HG03025 (cell line): ENCODE data around the gene KCNK17.
"Not testable (repeated sequence)": the region's sequence is repeated elsewhere in the genome, so short reads cannot be mapped to it uniquely, and the experiment has no call there.

Source experiments
- ATAC-seq: cut with Tn5 transposase; IDR thresholded peaks from one replicate; pipeline ENCODE4 v1.9.1; 2021; ENCODE audit warnings: mild to moderate bottlenecking, moderate library complexity; ENCODE audit not compliant: unreplicated experiment, low FRiP score

The KCNK17 gene

DNA sequence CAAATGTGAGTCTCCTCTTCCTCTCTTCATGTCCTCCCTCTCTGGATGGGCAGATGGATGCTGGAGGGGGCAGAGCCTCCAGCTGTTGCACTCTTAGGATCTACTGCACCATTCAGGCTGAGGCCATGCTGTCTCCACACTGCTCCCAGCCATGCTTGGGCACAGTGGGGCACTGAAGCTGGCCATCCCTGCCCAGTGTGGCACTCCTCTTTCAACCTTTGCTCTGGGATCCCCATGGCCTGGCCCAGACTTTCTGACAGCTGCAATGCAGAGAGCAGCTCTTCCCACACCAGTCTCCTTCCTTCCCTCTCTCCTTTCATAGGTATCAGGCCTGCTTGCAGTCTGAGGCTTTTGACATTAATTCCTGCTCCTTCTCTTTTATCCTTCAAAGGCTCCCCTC lies 9.3 kb downstream of the KCNK17 start:
- no peak for ATAC-seq

DNA sequence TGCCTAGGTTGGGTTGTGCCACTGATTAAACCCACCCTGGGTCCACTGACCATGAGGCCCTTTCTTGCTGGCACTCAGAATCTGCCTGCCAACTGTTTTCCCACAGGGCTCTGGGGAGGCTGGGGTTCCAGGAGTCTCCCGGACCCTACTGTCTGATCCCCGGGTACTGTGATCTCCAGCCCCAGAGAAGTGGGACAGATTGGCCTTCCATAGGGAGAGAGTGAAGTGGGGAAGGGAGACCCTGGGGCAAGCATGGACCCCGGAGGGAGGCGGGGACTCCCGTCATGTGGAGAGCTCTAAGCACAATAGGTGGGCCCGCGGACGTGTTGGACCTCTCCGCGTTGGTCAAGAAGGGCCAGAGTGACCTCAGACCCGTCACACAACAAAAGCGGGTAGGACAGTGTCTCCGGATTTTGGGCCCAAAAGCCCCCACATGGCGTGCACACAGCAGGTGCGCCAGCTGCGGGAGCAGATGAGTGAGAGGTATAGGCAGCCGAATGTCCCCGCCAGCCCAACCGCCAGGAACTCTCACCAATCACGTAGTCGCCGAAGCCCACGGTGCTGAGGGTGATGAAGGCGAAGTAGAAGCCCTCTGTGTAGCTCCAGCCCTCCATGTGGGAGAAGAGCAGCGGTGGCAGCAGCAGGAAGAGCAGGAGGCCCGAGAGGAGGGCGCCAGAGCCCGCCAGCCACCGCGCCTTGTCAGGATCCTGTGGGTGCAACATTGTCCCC lies 10.6 kb downstream of the KCNK17 start:
- ATAC-seq, result peak; percentile 10

DNA sequence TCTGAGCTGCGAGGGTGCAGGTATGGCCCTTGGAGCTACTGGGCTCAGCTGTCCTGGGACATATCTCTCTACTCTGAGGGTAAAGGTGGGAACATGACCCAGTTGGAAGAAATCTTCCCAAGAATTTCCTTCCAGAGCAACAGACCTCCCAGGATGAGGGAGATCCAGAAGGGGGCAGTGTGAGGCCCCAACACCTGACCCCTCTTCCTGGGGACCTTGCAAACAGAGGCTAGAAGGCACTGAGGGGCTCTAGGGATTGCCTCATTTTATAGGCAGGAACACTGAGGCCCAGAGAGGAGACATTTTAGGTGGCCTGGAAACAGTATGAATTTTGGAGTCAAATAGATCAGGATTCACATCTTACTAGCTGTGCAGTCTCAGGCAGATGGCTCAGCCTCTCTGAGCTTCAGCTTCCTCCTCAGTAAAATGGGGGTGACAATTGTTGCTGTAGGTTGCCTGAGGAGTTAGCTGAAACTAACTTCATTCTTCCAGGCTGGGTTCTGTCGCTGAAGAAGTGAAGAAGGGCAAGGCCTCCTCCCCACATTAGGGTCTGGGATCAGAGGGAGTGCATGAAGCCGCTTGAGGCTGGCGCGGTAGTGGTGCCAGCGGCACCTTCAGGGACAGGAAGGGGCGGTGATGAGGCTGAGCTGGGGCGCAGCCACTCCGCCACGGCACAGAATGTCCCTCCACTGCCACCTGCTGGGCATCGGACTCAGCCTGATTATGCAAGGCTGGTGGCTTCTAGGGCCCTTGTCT lies 11.4 kb downstream of the KCNK17 start:
- ATAC-seq, result peak; percentile 83

DNA sequence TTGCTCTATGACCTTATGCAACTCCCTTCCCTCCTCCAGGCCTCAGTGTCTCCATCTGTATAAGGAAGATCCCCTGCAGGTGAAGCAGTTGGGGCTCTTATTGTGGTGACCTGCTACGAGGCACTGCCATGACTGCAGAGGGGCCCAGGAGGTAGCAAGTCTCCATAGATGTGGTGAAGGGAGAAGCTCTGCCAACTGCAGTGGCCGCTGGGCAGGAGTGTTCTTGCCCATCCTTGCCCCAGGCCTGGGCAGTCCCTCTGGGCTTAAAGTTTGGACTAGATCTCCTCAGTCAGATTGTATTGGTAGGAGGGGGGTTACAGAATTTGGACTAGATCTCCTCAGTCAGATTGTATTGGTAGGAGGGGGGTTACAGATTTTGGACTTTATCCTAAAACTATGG lies 12.2 kb downstream of the KCNK17 start:
- ATAC-seq, result no peak

DNA sequence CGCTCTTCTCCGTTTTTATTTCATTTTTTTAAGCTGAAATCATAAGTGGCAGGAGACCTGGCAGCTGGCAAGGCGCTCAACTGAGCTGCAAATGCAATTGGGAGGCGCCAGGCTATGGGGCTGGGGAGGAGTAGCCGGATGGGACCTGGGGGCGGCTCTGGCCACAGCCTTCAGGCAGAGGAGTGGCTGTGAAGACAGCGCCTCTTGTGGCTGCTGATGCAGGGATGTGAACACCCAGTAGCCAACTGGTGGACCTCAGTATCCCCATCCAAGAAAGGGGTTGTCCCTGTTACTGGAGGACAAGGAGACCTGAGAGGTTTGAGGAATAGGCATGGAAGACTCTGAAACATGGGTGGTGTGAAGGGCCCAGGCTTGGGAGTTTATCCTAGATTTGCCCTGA lies 12.6 kb downstream of the KCNK17 start:
- ATAC-seq, result no peak

DNA sequence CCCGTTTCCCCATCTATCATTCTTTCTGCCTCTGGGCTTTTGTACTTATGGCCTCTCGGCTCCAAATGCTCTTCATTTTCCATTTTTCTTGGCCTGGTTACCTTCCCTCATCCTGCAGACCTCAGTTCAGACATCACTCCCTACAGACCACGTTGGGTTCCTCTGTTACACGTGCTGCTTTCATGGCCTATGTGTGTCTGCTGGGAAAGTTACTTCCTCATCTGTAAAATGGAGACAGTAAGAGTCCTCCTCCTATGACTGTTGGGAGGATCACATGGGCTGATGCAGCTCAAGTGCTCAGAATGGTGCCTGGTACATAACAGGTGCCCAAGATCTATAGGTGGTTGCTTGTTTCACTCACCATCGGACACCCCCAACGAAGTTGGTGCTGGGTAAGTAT lies 13.5 kb downstream of the KCNK17 start:
- ATAC-seq, result no peak

DNA sequence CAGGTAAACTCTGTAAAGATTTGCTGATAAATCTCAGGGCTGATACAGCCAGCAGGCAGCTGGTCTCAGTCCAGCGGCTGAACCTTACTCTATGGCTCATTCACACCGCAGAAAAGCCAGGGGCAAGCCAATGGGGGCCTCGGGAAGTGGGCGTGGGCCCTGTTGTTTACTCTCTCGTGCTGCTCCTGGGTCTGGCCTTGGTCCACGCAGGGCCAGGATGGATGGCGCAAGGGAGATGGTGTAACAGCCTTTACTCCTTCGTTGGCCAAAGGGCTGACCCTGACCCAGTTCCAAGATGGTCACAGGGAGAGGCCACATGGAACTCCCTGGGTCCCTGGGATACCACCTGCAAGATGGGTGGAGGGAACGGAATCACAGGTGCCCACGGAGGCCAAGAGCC lies 16.2 kb downstream of the KCNK17 start:
- ATAC-seq, result no peak

DNA sequence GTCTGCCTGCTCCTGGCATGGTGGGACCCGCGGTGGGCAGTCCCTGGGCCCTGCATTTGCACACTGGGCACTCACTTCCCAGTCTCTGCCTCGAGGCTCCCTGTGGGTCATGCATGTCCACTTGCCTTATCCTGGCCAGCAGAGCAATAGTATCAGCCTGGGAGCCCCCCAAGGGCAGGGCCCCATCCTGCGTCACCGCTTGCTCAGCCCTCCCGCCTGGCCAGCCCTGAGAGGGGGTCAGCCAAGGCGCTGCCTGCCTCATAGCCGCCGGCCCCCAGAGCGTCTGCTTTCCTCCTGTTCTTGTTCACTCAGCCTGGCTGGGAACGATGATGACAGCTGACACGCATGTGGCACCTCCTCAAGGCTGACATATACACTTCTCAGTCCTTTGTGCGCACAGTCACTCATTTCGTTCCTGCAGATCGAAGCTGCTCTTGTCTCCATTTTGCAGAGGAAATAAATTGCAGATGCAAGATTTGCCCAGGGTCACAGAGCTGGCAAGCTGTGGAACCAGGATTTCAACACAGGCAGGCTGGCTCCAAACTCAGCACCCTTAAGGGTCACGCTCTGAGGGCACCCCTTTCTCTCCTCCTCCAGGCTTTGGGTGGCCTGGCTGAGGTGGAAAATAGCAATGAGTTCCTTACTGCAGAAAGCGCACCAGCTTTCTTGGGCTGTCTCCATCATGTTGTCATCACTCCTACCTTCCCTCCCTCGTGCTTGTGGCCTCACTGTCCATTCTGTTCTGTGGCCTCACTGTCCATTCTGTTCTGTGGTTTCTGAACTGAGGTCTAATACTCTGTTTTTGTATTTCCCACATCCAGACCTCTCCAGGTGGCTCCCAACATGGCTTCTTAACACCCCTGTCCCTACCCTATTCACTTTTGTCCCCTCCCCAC lies 17.2 kb downstream of the KCNK17 start:
- no peak for ATAC-seq

DNA sequence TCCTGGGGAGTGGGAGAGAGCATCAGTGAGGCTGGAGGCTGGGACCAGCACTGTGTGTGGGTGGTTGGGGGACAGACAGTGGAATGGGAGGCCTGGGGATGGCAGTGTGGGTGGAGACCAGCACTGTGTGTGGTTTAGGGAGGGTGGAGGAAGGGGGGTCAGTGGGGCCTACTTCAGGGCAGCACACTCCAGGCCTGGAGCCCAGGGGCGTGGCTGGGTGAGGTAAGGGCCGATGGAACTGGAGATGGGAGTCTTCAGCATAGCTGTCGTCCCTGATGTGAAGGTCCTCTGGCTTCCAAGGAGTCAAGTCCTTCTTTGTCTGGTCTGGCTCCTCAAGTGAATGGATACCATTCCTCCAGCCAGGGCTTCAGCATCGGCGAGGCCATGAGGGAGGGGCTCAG lies 18.6 kb downstream of the KCNK17 start:
- no peak for ATAC-seq

DNA sequence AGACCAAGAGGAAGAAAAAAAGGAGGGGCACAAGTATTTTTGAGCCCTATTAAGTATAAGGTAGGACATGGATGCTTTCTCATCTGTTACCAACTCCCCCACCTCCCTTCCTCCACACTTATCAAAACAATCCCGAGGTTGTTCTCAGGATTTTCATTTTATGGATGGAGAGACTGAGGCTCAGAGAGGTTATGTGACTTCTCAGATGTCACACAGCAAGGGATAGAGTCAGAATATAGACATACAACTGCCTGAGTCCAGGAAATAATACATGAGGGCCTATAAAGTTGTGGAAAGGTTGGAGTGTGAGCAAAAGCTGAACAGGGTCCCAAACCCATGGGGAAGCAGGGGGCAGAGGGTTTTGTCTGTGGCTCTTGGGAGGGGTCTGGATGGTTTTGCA lies 19.3 kb downstream of the KCNK17 start:
- ATAC-seq, result no peak

DNA sequence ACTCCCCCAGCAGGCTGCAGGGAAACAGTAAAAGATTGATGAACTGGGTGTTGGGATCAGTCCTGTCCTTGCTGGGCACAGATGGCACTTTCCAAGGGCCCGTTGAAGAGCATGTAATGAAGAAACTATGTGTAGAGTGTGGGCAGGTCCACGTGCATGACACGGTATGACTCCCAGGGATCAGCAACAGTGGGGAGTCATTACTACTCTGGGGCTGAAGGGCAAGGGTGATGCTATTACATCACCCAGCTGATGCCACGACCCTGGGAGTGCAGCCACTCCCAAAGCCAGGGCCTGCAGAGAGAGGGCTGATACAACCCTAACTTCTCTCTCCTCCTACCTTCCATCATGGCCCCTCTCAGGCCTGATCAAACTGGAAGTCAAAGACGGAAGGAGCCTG lies 20.1 kb downstream of the KCNK17 start:
- ATAC-seq, result no peak

DNA sequence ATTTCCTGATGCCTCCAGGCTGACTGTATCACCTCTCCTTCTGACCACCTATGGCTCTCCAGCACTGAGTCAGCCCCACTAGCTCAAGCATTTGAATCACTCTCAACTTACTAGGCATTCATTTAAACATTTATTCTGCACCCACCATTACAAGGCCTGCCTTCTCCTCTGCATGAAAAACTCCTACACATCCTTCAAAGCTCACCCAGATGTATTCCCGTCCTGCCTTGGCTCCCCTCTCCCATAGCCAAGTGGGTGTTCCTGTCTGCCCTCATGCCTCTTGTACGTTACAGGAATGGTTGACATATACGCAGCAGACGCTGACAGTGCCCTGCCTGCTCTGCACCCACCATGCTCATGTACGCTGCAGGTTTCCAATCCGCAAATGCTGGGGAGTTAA lies 21.6 kb downstream of the KCNK17 start:
- ATAC-seq, result no peak

DNA sequence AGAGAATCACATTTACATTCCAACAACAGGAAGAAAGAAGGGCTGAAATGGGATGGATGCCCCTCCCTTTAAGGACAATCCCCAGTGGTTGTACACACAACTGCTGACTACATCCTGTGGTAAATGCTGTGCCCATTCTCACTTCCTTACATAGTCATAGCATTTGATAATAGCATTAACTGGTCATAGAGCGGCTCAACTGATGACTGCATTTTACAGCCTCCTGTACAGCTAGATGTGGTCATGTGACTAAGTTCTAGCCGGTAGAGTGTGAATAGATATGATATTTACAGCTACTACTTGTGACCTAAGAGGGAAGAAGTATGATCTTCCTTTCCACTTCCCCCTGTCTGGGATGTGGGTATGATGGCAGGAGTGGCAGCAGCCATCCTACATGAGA lies 24.7 kb downstream of the KCNK17 start:
- no peak for ATAC-seq

DNA sequence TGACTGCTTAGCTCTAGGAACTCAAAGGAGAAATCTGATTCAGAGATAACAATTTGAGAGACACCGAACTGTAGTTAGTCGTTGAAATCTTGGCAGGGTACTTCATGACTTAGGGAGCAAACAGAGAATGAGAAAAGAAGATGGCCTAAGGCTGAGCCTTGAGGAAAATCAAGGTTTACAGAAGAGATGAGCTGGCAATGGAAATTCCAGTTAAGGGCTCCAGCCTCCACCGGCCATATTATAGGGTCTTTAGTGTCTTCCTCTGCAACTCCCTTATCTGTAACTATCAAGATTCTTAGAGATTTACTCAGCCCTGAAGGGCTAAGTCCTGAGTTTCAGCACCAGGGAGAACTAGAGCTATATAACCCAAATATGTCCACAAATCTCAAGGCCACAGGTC lies 26.6 kb downstream of the KCNK17 start:
- no peak for ATAC-seq

DNA sequence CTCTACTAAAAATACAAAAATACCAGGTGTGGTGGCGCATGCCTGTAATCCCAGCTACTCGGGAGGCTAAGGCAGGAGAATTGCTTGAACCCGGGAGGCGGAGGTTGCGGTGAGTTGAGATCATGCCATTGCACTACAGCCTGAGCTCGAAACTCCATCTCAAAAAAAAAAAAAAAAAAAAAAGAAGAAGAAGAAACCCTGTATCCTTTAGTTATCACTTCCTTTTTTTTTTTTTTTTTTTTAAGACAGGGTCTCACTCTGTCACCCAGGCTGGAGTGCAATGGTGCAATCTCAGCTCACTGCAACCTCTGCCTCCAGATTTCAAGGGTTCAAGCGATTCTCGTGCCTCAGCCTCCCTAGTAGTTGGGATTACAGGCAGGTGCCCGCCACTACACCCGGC lies 27.6 kb downstream of the KCNK17 start:
- ATAC-seq, result not testable (repeated sequence)

DNA sequence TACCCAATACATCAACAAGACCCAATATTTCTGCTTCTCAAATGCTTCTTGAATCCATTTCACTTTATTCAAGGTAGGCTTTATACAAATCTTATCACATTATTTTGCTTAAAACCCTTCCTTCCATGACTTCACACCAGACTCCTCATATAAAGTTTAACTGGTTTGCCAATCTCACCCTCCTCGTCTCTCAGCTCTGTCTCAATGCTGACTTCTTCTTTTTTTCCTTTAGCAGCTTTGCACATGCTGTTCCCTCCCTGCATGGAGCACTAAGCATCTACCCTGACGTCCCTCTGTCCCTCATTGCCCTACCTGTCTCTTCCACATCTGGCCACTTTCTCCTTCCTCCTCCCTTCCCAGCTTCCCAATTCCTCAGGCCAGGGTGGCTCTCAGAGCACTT lies 31.4 kb downstream of the KCNK17 start:
- no peak for ATAC-seq

DNA sequence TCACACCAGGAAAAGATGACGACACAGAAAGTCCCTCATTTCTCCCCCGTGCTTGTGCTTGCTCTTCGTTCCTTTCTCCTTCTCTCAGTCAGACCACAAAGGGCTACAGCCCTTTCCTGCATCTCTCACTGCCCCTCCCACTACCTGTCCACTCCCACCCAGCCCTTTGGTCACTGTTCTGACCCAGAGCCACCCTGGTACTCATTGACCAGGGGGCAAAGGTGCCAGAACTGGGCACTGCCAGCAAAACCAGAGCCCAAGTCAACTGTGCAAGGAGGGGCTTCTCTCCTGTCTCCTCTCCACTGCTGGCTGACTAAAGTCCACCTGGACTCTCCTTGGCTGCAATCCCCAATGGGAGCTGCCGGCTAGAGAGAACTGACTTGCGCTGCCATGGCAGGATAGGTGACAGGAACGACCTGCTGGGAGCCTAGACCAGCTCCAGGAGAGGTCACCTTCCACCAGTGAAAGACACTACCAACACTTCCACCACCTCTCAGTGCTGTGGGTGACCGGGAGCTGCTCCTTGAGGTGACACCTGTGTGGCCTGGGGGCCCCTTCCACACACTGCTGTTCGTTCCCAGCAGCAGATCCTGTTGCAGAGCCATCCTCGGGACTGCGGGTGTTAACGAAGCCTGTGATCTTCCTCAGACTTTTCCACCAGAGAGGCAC lies 32.8 kb downstream of the KCNK17 start:
- ATAC-seq, result no peak

DNA sequence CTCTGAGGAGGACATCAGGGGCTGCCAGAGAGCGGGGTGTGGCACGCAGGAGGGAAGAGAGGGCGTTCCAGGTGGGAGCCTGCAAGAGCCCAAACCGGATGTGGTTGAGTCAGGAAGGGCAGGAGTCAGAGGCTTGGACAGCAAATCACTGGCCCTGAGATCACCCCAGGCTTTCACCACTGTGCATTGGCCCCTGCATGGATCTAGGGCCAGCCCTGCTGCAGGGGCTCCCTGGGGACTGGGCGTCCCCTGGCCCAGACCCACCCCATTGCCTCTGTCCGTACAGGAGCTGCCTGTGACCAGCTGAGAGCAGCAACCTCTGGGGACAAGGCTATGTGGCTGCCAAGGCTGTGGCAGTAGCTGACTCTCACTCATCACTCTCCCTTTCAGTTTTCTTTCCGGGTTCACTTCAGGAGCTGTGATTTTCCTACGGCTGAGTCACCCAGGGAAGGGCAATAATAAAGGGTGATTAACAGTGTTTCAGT lies 33.9 kb downstream of the KCNK17 start:
- no peak for ATAC-seq

DNA sequence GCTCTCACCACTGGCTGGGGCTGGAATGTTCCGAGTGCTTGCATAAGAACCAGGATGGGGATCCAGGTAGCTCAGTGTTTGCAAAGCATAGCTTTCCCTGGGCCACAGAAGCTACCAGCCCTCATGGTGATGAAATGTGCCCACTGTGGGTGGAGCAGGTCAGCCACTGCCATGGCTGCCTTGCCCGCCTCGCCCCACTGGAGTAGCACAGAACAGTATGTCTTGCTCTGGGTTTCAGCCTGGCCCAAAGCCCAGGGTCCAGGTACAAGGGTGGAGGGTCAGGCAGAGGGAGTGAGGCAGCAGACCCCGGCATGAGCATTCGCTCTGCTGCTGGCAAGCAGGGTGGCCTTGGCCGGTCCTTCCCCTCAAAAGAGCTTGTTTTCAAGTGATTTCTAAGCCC lies 34.7 kb downstream of the KCNK17 start:
- ATAC-seq, result no peak

DNA sequence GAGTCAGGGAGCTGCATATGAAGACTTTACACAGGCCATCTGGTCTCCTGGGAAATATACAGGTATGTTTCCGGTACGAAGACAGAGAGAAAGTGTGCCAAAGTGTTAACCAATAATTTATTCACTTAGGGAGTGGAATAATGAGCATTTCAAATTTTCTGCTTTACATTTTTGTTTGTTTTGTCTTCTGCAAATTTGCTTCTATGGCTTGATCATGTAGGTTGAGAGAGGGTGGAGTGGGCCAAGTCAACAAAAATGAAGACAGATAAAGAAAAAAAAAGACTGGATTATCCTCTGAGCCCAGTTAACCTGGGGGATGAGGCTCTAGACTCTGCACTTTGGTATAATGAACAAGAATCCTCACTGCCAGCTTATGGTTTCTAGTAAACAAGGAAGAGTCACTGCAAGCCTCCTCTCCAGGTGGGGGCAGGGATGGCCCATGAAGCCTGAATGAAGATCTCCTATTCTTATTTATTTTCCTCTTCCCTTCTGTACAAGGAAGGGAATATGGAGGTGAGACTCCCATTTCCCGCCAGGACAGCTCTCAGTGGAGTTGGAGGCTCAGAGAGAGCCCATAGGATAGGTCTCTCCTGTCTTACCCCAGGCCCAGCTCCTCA lies 37.7 kb downstream of the KCNK17 start:
- ATAC-seq, result no peak
